ENCODE results near the gene CTDSP1.

Gene CTDSP1

GRCh38 chr2:218383892-218384519 is 15.7 kb upstream of the CTDSP1 start:
- peak; percentile 33 for DNase-seq (ENCODE audit: low spot score)

GRCh38 chr2:218384975-218385374 is 14.7 kb upstream of the CTDSP1 start:
- no peak for DNase-seq (ENCODE audit: low spot score)

GRCh38 chr2:218386505-218387368 is 12.9 kb upstream of the CTDSP1 start:
- DNase-seq (ENCODE audit: low spot score): no peak

GRCh38 chr2:218387369-218388194 is 12.1 kb upstream of the CTDSP1 start:
- peak; percentile 32 for DNase-seq (ENCODE audit: low spot score)

- DNase-seq (ENCODE audit: low spot score): no peak
These were observed 10.1 kb upstream of the CTDSP1 start for GRCh38 chr2:218389333-218390150.

GRCh38 chr2:218391202-218391601 is 8.5 kb upstream of the CTDSP1 start:
- no peak for DNase-seq (ENCODE audit: low spot score)

GRCh38 chr2:218392459-218392858 is 7.2 kb upstream of the CTDSP1 start:
- no peak for DNase-seq (ENCODE audit: low spot score)

- no peak for DNase-seq (ENCODE audit: low spot score)
These were observed 6.7 kb upstream of the CTDSP1 start for GRCh38 chr2:218392891-218393462.

- DNase-seq (ENCODE audit: low spot score): no peak
These were observed 5.8 kb upstream of the CTDSP1 start for GRCh38 chr2:218393750-218394290.

GRCh38 chr2:218394298-218395089 is 5.2 kb upstream of the CTDSP1 start:
- DNase-seq (ENCODE audit: low spot score): no peak

GRCh38 chr2:218395090-218395444 is 4.6 kb upstream of the CTDSP1 start:
- DNase-seq (ENCODE audit: low spot score): no peak

GRCh38 chr2:218395456-218395825 is 4.2 kb upstream of the CTDSP1 start:
- no peak for DNase-seq (ENCODE audit: low spot score)

GRCh38 chr2:218395826-218396687 is 3.6 kb upstream of the CTDSP1 start:
- DNase-seq (ENCODE audit: low spot score): peak; percentile 96

GRCh38 chr2:218396688-218397462 is 2.8 kb upstream of the CTDSP1 start:
- DNase-seq (ENCODE audit: low spot score): peak; percentile 51

GRCh38 chr2:218397463-218397819 is 2.2 kb upstream of the CTDSP1 start:
- no peak for DNase-seq (ENCODE audit: low spot score)

- peak; percentile 71 for DNase-seq (ENCODE audit: low spot score)
These were observed 1.7 kb upstream of the CTDSP1 start for GRCh38 chr2:218397820-218398436.

GRCh38 chr2:218398437-218399390 is 954 bp upstream of the CTDSP1 start:
- peak; percentile 89 for DNase-seq (ENCODE audit: low spot score)

Data from GM03348 (cell line).